D341Med (cell line): ENCODE results near the gene IFT52.
A peak's percentile ranks its signal among the peaks of the same experiment; 100 is the strongest.

Experiments
- DNase-seq: peaks from one replicate; pipeline ENCODE4 v3.0.0; 2012; ENCODE audit warnings: low spot score

IFT52 gene

GRCh38 chr20:43690943-43691598 lies 100.3 kb downstream of the IFT52 start:
- DNase-seq: no peak

DNA sequence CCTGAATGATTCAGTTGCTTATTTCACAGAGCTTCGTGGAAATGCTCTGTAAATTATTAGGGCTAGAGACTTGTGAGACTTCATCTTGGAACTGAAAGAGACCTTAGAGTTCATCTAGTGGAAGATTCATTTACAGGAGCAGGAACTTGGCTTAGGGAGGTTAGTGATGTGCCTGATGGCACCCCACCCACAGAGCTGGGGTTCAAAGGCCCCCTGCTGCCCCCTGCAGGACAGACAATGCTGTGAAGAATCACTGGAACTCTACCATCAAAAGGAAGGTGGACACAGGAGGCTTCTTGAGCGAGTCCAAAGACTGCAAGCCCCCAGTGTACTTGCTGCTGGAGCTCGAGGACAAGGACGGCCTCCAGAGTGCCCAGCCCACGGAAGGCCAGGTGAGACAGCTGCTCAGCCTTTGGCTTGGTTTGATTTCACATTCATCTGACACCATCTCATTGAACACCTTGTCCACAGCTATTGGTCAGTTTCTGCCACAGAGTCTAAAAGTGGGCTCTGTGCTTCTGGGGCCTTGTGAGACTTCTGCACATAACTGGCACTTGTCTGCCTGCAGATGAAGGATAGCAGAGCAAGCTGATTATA lies 101.3 kb downstream of the IFT52 start:
- DNase-seq: peak; percentile 79

GRCh38 chr20:43694763-43695162 lies 104.0 kb downstream of the IFT52 start:
- no peak for DNase-seq

DNA sequence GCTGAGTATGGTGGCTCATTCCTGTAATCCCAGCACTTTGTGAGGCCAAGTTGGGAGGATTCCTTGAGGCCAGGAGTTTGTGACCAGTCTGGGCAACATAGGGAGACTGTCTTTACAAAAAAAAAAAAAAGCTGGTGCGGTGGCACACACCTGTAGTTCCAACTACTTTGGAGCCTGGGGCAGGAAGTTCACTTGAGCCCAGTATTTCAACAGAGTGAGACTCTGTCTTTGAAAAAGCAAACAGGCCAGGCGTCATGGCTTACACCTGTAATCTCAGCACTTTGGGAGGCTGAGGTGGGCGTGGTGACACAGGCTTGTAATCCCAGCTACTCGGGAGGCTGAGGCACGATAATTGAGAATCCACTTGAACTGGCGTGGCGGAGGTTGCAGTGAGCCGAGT lies 104.8 kb downstream of the IFT52 start:
- no peak for DNase-seq
